Measurements from ENCODE around the gene TLE5. TPM values are rescaled to one million over a fixed set of nuclear protein-coding genes. Genes with fewer than 3 reads are reported as not detected.
A peak's percentile ranks its signal among the peaks of the same experiment; 100 is the strongest.
"Not testable (repeated sequence)": the region's sequence is repeated elsewhere in the genome, so short reads cannot be mapped to it uniquely, and the experiment has no call there.

TLE5 gene
- total RNA-seq, 1 experiment from 2014 or later: 200 TPM

- DNase-seq (ENCODE audit: low read depth): no peak
Measured at GRCh38 chr19:3061182-3062161, 823 bp downstream of the TLE5 start.

GRCh38 chr19:3060857-3061181 lies 1.5 kb downstream of the TLE5 start:
- DNase-seq (ENCODE audit: low read depth): no peak

GRCh38 chr19:3059653-3060052 lies 2.6 kb downstream of the TLE5 start:
- DNase-seq (ENCODE audit: low read depth): no peak

GRCh38 chr19:3058821-3059314 lies 3.4 kb downstream of the TLE5 start:
- no peak for DNase-seq (ENCODE audit: low read depth)

GRCh38 chr19:3058009-3058820 lies 4.1 kb downstream of the TLE5 start:
- no peak for DNase-seq (ENCODE audit: low read depth)

- peak; percentile 40 for DNase-seq (ENCODE audit: low read depth)
Measured at GRCh38 chr19:3057275-3057714, 5.0 kb downstream of the TLE5 start.

GRCh38 chr19:3056417-3057088 lies 5.7 kb downstream of the TLE5 start:
- DNase-seq (ENCODE audit: low read depth): no peak

- no peak for DNase-seq (ENCODE audit: low read depth)
Measured at GRCh38 chr19:3055741-3056416, 6.4 kb downstream of the TLE5 start.

GRCh38 chr19:3054972-3055740 lies 7.1 kb downstream of the TLE5 start:
- DNase-seq (ENCODE audit: low read depth): peak; percentile 41

GRCh38 chr19:3054265-3054971 lies 7.9 kb downstream of the TLE5 start:
- no peak for DNase-seq (ENCODE audit: low read depth)

- DNase-seq (ENCODE audit: low read depth): no peak
Measured at GRCh38 chr19:3053780-3054179, 8.5 kb downstream of the TLE5 start.

- no peak for DNase-seq (ENCODE audit: low read depth)
Measured at GRCh38 chr19:3053218-3053621, 9.1 kb downstream of the TLE5 start.

GRCh38 chr19:3050016-3050415 lies 12.3 kb downstream of the TLE5 start:
- not testable (repeated sequence) for DNase-seq (ENCODE audit: low read depth)

- no peak for DNase-seq (ENCODE audit: low read depth)
Measured at GRCh38 chr19:3049089-3049488, 13.2 kb downstream of the TLE5 start.

GRCh38 chr19:3048190-3048533 lies 14.1 kb downstream of the TLE5 start:
- DNase-seq (ENCODE audit: low read depth): no peak

GRCh38 chr19:3047496-3048189 lies 14.7 kb downstream of the TLE5 start:
- peak; percentile 75 for DNase-seq (ENCODE audit: low read depth)

GRCh38 chr19:3046698-3047495 lies 15.4 kb downstream of the TLE5 start:
- no peak for DNase-seq (ENCODE audit: low read depth)

- no peak for DNase-seq (ENCODE audit: low read depth)
Measured at GRCh38 chr19:3045885-3046697, 16.2 kb downstream of the TLE5 start.
